ENCODE results near the gene DCLRE1C. TPM values are rescaled to one million over a fixed set of nuclear protein-coding genes. Genes with fewer than 3 reads are reported as not detected.
"Not testable (repeated sequence)": the region's sequence is repeated elsewhere in the genome, so short reads cannot be mapped to it uniquely, and the experiment has no call there.

Gene DCLRE1C
- total RNA-seq, 4 donors from 2014 or later, result 10.5 to 22.6 (median 16.6) TPM

GRCh38 chr10:14982744-14983143 lies 28.8 kb upstream of the DCLRE1C start:
- no peaks in the 10 kb centered on the region for H3K4me1 ChIP-seq
- no peaks in the 10 kb centered on the region for H3K36me3 ChIP-seq
- no peak overlapping the region for H3K4me3 ChIP-seq
- no peaks in the 10 kb centered on the region for H3K27me3 ChIP-seq
- DNase-seq, result no peak
- intact Hi-C loops (cut with DNase I; ENCODE audit: low total_unique reads), result no loop called here
- no peaks in the 10 kb centered on the region for H3K9me3 ChIP-seq
- H3K27ac ChIP-seq, result no peak overlapping the region
- TF ChIP-seq CTCF (IDR thresholded peaks at IDR 0.05) (no peak), POLR2A (IDR thresholded peaks at IDR 0.05) (no peak)

- H3K4me3 ChIP-seq, result no peak overlapping the region
- no peak overlapping the region for H3K27ac ChIP-seq
- no peaks in the 10 kb centered on the region for H3K36me3 ChIP-seq
- no peaks in the 10 kb centered on the region for H3K9me3 ChIP-seq
- H3K27me3 ChIP-seq, result no peaks in the 10 kb centered on the region
- no peak for TF ChIP-seq CTCF (IDR thresholded peaks at IDR 0.05)
- TF ChIP-seq POLR2A (IDR thresholded peaks at IDR 0.05), result no peak
- DNase-seq, result no peak
- intact Hi-C loops (cut with DNase I; ENCODE audit: low total_unique reads), result no loop called here
- no peaks in the 10 kb centered on the region for H3K4me1 ChIP-seq
Measured at GRCh38 chr10:14975672-14976273, 21.9 kb upstream of the DCLRE1C start.

- intact Hi-C loops (cut with DNase I; ENCODE audit: low total_unique reads); DNase-seq: not testable (repeated sequence)
Measured at GRCh38 chr10:14974153-14974998, 20.5 kb upstream of the DCLRE1C start.

GRCh38 chr10:14971867-14972448 lies 18.1 kb upstream of the DCLRE1C start:
- H3K4me3 ChIP-seq, result no peak overlapping the region
- H3K9me3 ChIP-seq, result no peaks in the 10 kb centered on the region
- H3K4me1 ChIP-seq, result no peaks in the 10 kb centered on the region
- H3K36me3 ChIP-seq, result no peaks in the 10 kb centered on the region
- intact Hi-C loops (cut with DNase I; ENCODE audit: low total_unique reads), result no loop called here
- TF ChIP-seq CTCF (IDR thresholded peaks at IDR 0.05), result peak in 3 of 4 experiments; percentile 15 to 28 (median 19)
- no peak for TF ChIP-seq POLR2A (IDR thresholded peaks at IDR 0.05)
- no peak for DNase-seq
- no peak overlapping the region for H3K27ac ChIP-seq
- no peaks in the 10 kb centered on the region for H3K27me3 ChIP-seq

More at GRCh38 chr10:14974153-14974998, 20.5 kb upstream of the DCLRE1C start:
- H3K27ac ChIP-seq, H3K9me3 ChIP-seq, H3K4me3 ChIP-seq, H3K27me3 ChIP-seq, H3K4me1 ChIP-seq, H3K36me3 ChIP-seq: not testable (repeated sequence)

GRCh38 chr10:14967897-14968296 lies 14.0 kb upstream of the DCLRE1C start:
- Histone ChIP-seq H3K36me3 (no peaks in the 10 kb centered on the region), H3K4me1 (no peaks in the 10 kb centered on the region), H3K27me3 (no peaks in the 10 kb centered on the region), H3K9me3 (no peaks in the 10 kb centered on the region), H3K27ac (no peak overlapping the region), H3K4me3 (no peak overlapping the region)
- DNase-seq, result no peak
- intact Hi-C loops (cut with DNase I; ENCODE audit: low total_unique reads), result no loop called here
- TF ChIP-seq CTCF (IDR thresholded peaks at IDR 0.05) (no peak), POLR2A (IDR thresholded peaks at IDR 0.05) (no peak)
